Caco-2 (cell line): ENCODE results near the gene SH3GL1. TPM values are rescaled to one million over a fixed set of nuclear protein-coding genes. Genes with fewer than 3 reads are reported as not detected.

Experiments
- BruUV-seq: library from RNA; stranded (reverse); fragments of 400-500 nt; replicated peaks from 2 replicates; lab custom pipeline; 2021; lab: Mats Ljungman, UMichigan
- CTCF ChIA-PET: fragments of 300-600 bp; sonication (Branson Sonifier 250); formaldehyde crosslinking; loops from one replicate; lab custom pipeline; 2022; ENCODE audit warnings: antibody characterized with exemption; lab: Charles Lee
- POLR2A ChIA-PET: fragments of 300-600 bp; sonication (Branson Sonifier 250); formaldehyde crosslinking; loops from one replicate; lab custom pipeline; 2022; ENCODE audit warnings: antibody characterized with exemption; lab: Charles Lee
- DNase-seq, 2 experiments: peaks; one replicate each; pipeline versions ENCODE4 v3.0.0 to v3.0.0-alpha.2; 2020 to 2022
- H3K27me3 ChIP-seq: replicated peaks from 2 replicates; pipeline ENCODE4 v1.6.0; 2011; ENCODE audit warnings: low read length; ENCODE audit not compliant: control insufficient read depth, insufficient read depth
- H3K36me3 ChIP-seq: 2 replicates; pipeline ENCODE4 v1.5.1; 2011; ENCODE audit warnings: low read length; ENCODE audit not compliant: control insufficient read depth, insufficient read depth
- H3K4me1 ChIP-seq: fragments of 250-450 bp; sonication (Bioruptor Pico); 2 replicates; pipeline ENCODE4 v1.5.1; 2020; ENCODE audit warnings: mild to moderate bottlenecking
- H3K4me3 ChIP-seq: 2 replicates; pipeline ENCODE4 v1.5.1; 2011; ENCODE audit warnings: low read depth, mild to moderate bottlenecking, control low read depth, low read length
- H3K9me3 ChIP-seq: fragments of 250-450 bp; sonication (Bioruptor Pico); 2 replicates; pipeline ENCODE4 v1.5.1; 2020; ENCODE audit warnings: mild to moderate bottlenecking, moderate library complexity
- H3K27ac Mint-ChIP-seq: one replicate; pipeline ENCODE4 v1.8.0; 2022; ENCODE audit warnings: mixed read lengths; ENCODE audit not compliant: unreplicated experiment
- H3K27me3 Mint-ChIP-seq: one replicate; pipeline ENCODE4 v1.8.0; 2022; ENCODE audit warnings: mixed read lengths; ENCODE audit not compliant: insufficient read depth, unreplicated experiment
- H3K36me3 Mint-ChIP-seq: one replicate; pipeline ENCODE4 v1.8.0; 2022; ENCODE audit warnings: mild to moderate bottlenecking, mixed read lengths; ENCODE audit not compliant: insufficient read depth, unreplicated experiment
- H3K4me1 Mint-ChIP-seq: one replicate; pipeline ENCODE4 v1.8.0; 2022; ENCODE audit warnings: low read depth, mixed read lengths; ENCODE audit not compliant: unreplicated experiment
- H3K4me3 Mint-ChIP-seq: one replicate; pipeline ENCODE4 v1.8.0; 2022; ENCODE audit warnings: mild to moderate bottlenecking, moderate library complexity, mixed read lengths; ENCODE audit not compliant: unreplicated experiment
- H3K9me3 Mint-ChIP-seq: one replicate; pipeline ENCODE4 v1.8.0; 2022; ENCODE audit warnings: mixed read lengths; ENCODE audit not compliant: unreplicated experiment
- CTCF ChIP-seq, 2 experiments: fragments of 200-600 bp in 1 of 2; IDR thresholded peaks; 1 replicate in 1 of 2; 2 replicates in 1 of 2; pipeline versions ENCODE4 v1.5.1 to v1.8.0; 2011 to 2022; ENCODE audit warnings: antibody characterized with exemption in 1 of 2, control low read depth in 1 of 2, inconsistent platforms in 1 of 2, low read depth in 1 of 2, low read length in 1 of 2, mild to moderate bottlenecking in 1 of 2, moderate library complexity in 1 of 2; ENCODE audit not compliant: insufficient read depth in 1 of 2, severe bottlenecking in 1 of 2, unreplicated experiment in 1 of 2
- intact Hi-C: fragments of 100-400 bp; cut with micrococcal nuclease; formaldehyde crosslinking; loops from one replicate; pipeline ENCODE4 v1.10.0; 2022; ENCODE audit not compliant: unreplicated experiment
- total RNA-seq: library from RNA; stranded (reverse); gene quantifications from 2 replicates; pipeline ENCODE4 v1.2.3, GENCODE V29; 2022

The SH3GL1 gene
- total RNA-seq, 1 experiment from 2014 or later = 91.3 TPM

GRCh38 chr19:4425537-4425936 lies 25.2 kb upstream of the SH3GL1 start:
- TF ChIP-seq CTCF (IDR thresholded peaks at IDR 0.05; ENCODE audit: insufficient read depth in 1 of 2, low read depth in 1 of 2, low read length in 1 of 2, severe bottlenecking in 1 of 2, unreplicated experiment in 1 of 2) = no peak
- intact Hi-C loops = no loop called here
- H3K36me3 ChIP-seq = no peaks in the 10 kb centered on the region; the same call in 1 of the 2 replicates
- ChIA-PET POLR2A (no interaction called here), CTCF (no interaction called here)
- H3K9me3 ChIP-seq = no peaks in the 10 kb centered on the region
- Mint-ChIP-seq H3K27ac (no peak overlapping the region), H3K27me3 (no peaks in the 10 kb centered on the region), H3K4me1 (no peaks in the 10 kb centered on the region), H3K36me3 (peaks cover 78% of the 10 kb centered on the region), H3K4me3 (no peak overlapping the region), H3K9me3 (no peaks in the 10 kb centered on the region)
- H3K27me3 ChIP-seq = no peaks in the 10 kb centered on the region
- no TSS peak for BruUV-seq
- no peak overlapping the region for H3K4me3 ChIP-seq
- DNase-seq = no peak
- H3K4me1 ChIP-seq = no peaks in the 10 kb centered on the region

GRCh38 chr19:4423416-4424126 lies 23.2 kb upstream of the SH3GL1 start:
- H3K36me3 Mint-ChIP-seq = peaks cover 74% of the 10 kb centered on the region
- H3K4me1 Mint-ChIP-seq = no peaks in the 10 kb centered on the region
- no peak overlapping the region for H3K4me3 ChIP-seq
- no peak overlapping the region for H3K4me3 Mint-ChIP-seq
- DNase-seq = no peak
- no peaks in the 10 kb centered on the region for H3K9me3 Mint-ChIP-seq
- BruUV-seq = no TSS peak
- intact Hi-C loops = no loop called here
- no peaks in the 10 kb centered on the region for H3K4me1 ChIP-seq
- TF ChIP-seq CTCF (IDR thresholded peaks at IDR 0.05; ENCODE audit: insufficient read depth in 1 of 2, low read depth in 1 of 2, low read length in 1 of 2, severe bottlenecking in 1 of 2, unreplicated experiment in 1 of 2) = no peak
- H3K27ac Mint-ChIP-seq = no peak overlapping the region
- ChIA-PET POLR2A (no interaction called here), CTCF (interaction anchor here (0.6 kb wide), 1 partner anchor 47 kb away, joined by 3 read pairs; no protein-coding TSS in a partner anchor)
- no peaks in the 10 kb centered on the region; the same call in 1 of the 2 replicates for H3K36me3 ChIP-seq
- H3K9me3 ChIP-seq = no peaks in the 10 kb centered on the region
- H3K27me3 Mint-ChIP-seq = no peaks in the 10 kb centered on the region
- no peaks in the 10 kb centered on the region for H3K27me3 ChIP-seq

- H3K9me3 ChIP-seq = no peaks in the 10 kb centered on the region
- ChIA-PET CTCF (interaction anchor here (1.0 to 1.1 kb wide), 3 partner anchors 14 to 131 kb away, joined by 3 to 5 read pairs (median 4); partner anchors contain the start of gene CHAF1A), POLR2A (interaction anchor here (1.0 kb wide), 1 partner anchor 14 kb away, joined by 3 read pairs; no protein-coding TSS in a partner anchor)
- DNase-seq = peak; percentile 38 to 63
- H3K4me3 ChIP-seq = no peak overlapping the region
- Mint-ChIP-seq H3K4me3 (peak overlapping the region; percentile 17), H3K4me1 (peaks cover 15% of the 10 kb centered on the region), H3K27me3 (no peaks in the 10 kb centered on the region), H3K9me3 (no peaks in the 10 kb centered on the region), H3K36me3 (peaks cover 82% of the 10 kb centered on the region), H3K27ac (peak overlapping the region; percentile 61)
- BruUV-seq = no TSS peak
- no peak for TF ChIP-seq CTCF (IDR thresholded peaks at IDR 0.05; ENCODE audit: insufficient read depth in 1 of 2, low read depth in 1 of 2, low read length in 1 of 2, severe bottlenecking in 1 of 2, unreplicated experiment in 1 of 2)
- no peaks in the 10 kb centered on the region; the same call in 1 of the 2 replicates for H3K36me3 ChIP-seq
- peaks cover 23% of the 10 kb centered on the region for H3K4me1 ChIP-seq
- intact Hi-C loops = no loop called here
- H3K27me3 ChIP-seq = no peaks in the 10 kb centered on the region
Measured at GRCh38 chr19:4416268-4416667, 15.9 kb upstream of the SH3GL1 start.
